Breast epithelium (tissue), 4 donors: ENCODE results near the gene ZNRF4. TPM values are rescaled to one million over a fixed set of nuclear protein-coding genes. Genes with fewer than 3 reads are reported as not detected.

Experiments used
- DNase-seq, 2 donors: peaks; one replicate each; pipeline ENCODE4 v3.0.0-alpha.2; 2019; ENCODE audit warnings: low spot score in 2 of 2
- H3K27ac ChIP-seq, 2 donors: fragments of 200-600 bp; sonication (generic) in 1 of 2; one replicate each; pipeline ENCODE4 v1.5.1; 2016 to 2019; ENCODE audit warnings: mild to moderate bottlenecking in 1 of 2
- H3K27me3 ChIP-seq, 2 donors: fragments of 200-600 bp; sonication (generic) in 1 of 2; one replicate each; pipeline versions ENCODE4 v1.5.1 to v1.6.0; 2017 to 2019; ENCODE audit warnings: control low read depth in 1 of 2, mild to moderate bottlenecking in 1 of 2
- H3K36me3 ChIP-seq: fragments of 200-600 bp; one replicate; pipeline ENCODE4 v1.5.1; 2019
- H3K4me1 ChIP-seq, 2 donors: fragments of 200-600 bp; sonication (generic); one replicate each; pipeline ENCODE4 v1.5.1; 2016 to 2019; ENCODE audit warnings: control low read depth in 1 of 2
- H3K4me3 ChIP-seq, 3 donors: fragments of 200-600 bp; sonication (generic); 1 replicate in 2 of 3; 2 replicates in 1 of 3; pipeline ENCODE4 v1.5.1; 2016 to 2019; ENCODE audit warnings: mild to moderate bottlenecking in 3 of 3, moderate library complexity in 2 of 3
- H3K9me3 ChIP-seq, 2 donors: fragments of 200-600 bp; sonication (generic) in 1 of 2; one replicate each; pipeline ENCODE4 v1.5.1; 2016 to 2019; ENCODE audit warnings: control low read depth in 1 of 2
- POLR2A ChIP-seq: fragments of 450-650 bp; IDR thresholded peaks from one replicate; pipeline ENCODE4 v1.6.1; 2016; ENCODE audit warnings: antibody characterized with exemption, mild to moderate bottlenecking, moderate library complexity
- POLR2AphosphoS5 ChIP-seq, 3 donors: sonication (generic); formaldehyde crosslinking; IDR thresholded peaks; one replicate each; pipeline ENCODE4 v1.6.1; 2017; ENCODE audit warnings: antibody characterized with exemption in 3 of 3
- intact Hi-C: fragments of 100-400 bp; cut with DNase I; formaldehyde crosslinking; loops from one replicate; pipeline ENCODE4 v1.15.1; 2023; ENCODE audit warnings: low total_unique reads
- total RNA-seq, 3 donors: library from RNA; depleted of rRNA; stranded (reverse); fragments of >200 nt; gene quantifications; one replicate each; pipeline ENCODE4 v1.1.0, GENCODE V29; 2016
- TF ChIP-seq, protein P1 (sequence below), 3 donors: fragments of 450-650 bp; IDR thresholded peaks; one replicate each; pipeline ENCODE4 v1.5.1; 2016 to 2017; ENCODE audit warnings: antibody characterized with exemption in 3 of 3, mild to moderate bottlenecking in 3 of 3, moderate library complexity in 3 of 3

ZNRF4 gene
- total RNA-seq, 3 donors from 2014 or later: not detected

DNA sequence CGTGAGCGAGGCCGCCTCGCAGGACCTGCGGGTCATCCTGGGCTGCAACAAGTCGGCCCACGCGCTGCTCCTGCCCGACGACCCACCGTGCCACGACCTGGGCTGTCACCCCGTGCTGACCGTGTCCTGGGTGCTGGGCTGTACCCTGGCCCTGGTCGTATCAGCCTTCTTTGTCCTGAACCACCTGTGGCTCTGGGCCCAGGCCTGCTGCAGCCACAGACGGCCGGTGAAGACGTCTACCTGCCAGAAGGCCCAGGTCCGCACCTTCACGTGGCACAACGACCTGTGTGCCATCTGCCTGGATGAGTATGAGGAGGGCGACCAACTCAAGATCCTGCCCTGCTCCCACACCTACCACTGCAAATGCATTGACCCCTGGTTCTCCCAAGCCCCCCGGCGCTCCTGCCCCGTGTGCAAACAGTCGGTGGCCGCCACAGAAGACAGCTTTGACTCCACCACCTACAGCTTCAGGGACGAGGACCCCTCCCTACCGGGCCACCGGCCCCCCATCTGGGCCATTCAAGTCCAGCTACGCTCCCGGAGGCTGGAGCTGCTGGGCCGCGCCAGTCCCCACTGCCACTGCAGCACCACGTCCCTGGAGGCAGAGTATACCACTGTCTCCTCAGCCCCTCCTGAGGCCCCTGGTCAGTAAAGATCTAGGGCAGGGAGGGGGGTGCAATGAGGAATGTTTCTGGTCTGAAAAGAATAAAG is 1.1 kb downstream of the ZNRF4 start:
- no peaks in the 10 kb centered on the region for H3K36me3 ChIP-seq
- DNase-seq: no peak
- no peaks in the 10 kb centered on the region for H3K9me3 ChIP-seq
- intact Hi-C loops: no loop called here
- H3K4me3 ChIP-seq: no peak overlapping the region
- H3K4me1 ChIP-seq: no peaks in the 10 kb centered on the region
- peaks cover 0 to 25% of the 10 kb centered on the region in 2 donors for H3K27me3 ChIP-seq
- no peak overlapping the region for H3K27ac ChIP-seq
- TF ChIP-seq, protein P1, sequence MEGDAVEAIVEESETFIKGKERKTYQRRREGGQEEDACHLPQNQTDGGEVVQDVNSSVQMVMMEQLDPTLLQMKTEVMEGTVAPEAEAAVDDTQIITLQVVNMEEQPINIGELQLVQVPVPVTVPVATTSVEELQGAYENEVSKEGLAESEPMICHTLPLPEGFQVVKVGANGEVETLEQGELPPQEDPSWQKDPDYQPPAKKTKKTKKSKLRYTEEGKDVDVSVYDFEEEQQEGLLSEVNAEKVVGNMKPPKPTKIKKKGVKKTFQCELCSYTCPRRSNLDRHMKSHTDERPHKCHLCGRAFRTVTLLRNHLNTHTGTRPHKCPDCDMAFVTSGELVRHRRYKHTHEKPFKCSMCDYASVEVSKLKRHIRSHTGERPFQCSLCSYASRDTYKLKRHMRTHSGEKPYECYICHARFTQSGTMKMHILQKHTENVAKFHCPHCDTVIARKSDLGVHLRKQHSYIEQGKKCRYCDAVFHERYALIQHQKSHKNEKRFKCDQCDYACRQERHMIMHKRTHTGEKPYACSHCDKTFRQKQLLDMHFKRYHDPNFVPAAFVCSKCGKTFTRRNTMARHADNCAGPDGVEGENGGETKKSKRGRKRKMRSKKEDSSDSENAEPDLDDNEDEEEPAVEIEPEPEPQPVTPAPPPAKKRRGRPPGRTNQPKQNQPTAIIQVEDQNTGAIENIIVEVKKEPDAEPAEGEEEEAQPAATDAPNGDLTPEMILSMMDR (IDR thresholded peaks at IDR 0.05): no peak
- TF ChIP-seq POLR2A (no peak), POLR2AphosphoS5 (IDR thresholded peaks at IDR 0.05) (no peak)

DNA sequence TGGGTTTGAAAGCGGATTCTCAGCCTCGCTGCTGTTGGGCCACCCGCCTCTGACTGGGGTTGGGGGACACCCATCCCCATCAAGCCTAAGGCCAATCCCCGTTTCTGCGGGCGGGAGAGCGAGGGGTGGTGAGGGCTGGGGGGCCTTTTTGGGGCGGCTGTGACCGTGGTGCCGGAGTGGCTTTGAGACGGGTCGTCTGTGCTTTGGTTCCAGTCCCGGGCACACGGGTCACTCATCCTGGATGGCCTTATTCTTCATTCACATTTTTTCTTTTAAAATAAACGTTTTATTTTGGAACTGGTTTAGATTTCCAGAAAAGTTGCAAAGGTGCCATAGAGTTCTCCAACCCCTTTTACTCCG is 1.6 kb downstream of the ZNRF4 start:
- Histone ChIP-seq H3K27me3 (peaks cover 0 to 20% of the 10 kb centered on the region in 2 donors), H3K9me3 (no peaks in the 10 kb centered on the region), H3K4me1 (no peaks in the 10 kb centered on the region), H3K4me3 (no peak overlapping the region), H3K36me3 (no peaks in the 10 kb centered on the region), H3K27ac (no peak overlapping the region)
- TF ChIP-seq POLR2AphosphoS5 (IDR thresholded peaks at IDR 0.05) (no peak), POLR2A (no peak)
- TF ChIP-seq, protein P1 (IDR thresholded peaks at IDR 0.05): no peak
- intact Hi-C loops: no loop called here
- DNase-seq: no peak

DNA sequence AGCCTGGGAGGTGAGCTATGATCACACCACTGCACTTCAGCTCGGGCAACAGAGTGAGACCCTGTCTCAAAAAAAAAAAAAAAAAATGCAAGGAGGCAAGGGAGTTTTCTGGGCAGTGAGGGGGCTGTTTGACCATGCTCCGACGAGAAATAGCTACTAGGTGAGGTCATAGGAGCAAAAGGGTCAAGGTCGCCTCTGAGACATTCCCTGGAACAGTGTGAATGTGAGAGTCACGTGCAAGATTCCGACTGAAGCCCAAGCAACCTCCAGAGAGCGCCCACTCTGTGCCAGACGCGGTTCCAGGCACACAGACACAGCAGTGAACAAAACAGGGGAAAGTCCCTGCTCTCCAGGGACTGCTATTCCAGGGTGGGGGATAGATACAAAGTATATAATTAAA is 2.5 kb downstream of the ZNRF4 start:
- intact Hi-C loops: no loop called here
- DNase-seq: no peak

DNA sequence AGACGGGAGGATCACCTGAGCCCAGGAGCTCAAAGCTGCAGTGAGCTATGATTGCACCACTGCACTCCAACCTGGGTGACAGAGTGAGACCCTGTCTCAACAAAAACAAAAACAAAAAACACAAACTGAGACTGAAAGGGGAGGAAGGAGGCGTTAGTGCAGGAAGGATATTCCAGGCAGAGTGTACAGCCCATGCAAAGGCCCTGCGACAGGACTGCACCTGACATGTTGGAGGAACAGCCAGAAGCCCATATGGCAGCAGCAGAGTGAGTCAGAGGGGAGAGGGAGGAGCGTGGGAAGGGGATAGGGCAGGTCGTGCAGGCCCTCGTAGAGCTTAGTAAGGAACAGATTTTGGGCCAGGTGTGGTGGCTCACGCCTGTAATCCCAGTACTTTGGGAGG is 3.2 kb downstream of the ZNRF4 start:
- no peak for DNase-seq
- H3K36me3 ChIP-seq: no peaks in the 10 kb centered on the region
- no peaks in the 10 kb centered on the region for H3K9me3 ChIP-seq
- H3K27me3 ChIP-seq: peaks cover 0 to 16% of the 10 kb centered on the region in 2 donors
- TF ChIP-seq, protein P1 (IDR thresholded peaks at IDR 0.05): no peak
- TF ChIP-seq POLR2AphosphoS5 (IDR thresholded peaks at IDR 0.05): no peak
- no peak for TF ChIP-seq POLR2A
- H3K4me3 ChIP-seq: no peak overlapping the region
- H3K27ac ChIP-seq: no peak overlapping the region
- H3K4me1 ChIP-seq: no peaks in the 10 kb centered on the region
- intact Hi-C loops: no loop called here

More for the DNA sequence above, 2.5 kb downstream of the ZNRF4 start:
- H3K27ac ChIP-seq: no peak overlapping the region
- H3K9me3 ChIP-seq: no peaks in the 10 kb centered on the region
- TF ChIP-seq POLR2AphosphoS5 (IDR thresholded peaks at IDR 0.05): no peak
- TF ChIP-seq, protein P1 (IDR thresholded peaks at IDR 0.05): no peak
- TF ChIP-seq POLR2A: no peak
- no peak overlapping the region for H3K4me3 ChIP-seq
- no peaks in the 10 kb centered on the region for H3K36me3 ChIP-seq
- peaks cover 0 to 19% of the 10 kb centered on the region in 2 donors for H3K27me3 ChIP-seq
- H3K4me1 ChIP-seq: no peaks in the 10 kb centered on the region

DNA sequence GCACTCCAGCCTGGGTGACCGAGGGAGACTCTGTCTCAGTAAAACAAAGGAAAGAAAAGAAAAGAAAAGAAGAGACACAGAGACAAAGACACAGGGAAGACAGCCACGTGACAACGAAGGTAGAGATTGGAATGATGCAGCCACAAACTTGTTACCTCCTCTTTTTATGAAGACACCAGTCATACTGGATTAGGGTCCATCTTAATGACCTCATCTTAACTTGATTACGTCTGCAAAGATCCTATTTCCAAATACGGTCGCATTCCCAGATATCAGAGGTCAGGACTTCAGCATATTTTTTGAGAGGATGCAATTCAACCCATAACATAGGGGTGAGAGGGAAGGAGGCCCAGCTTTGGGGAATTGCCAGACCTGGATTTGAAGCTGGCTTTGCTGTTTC is 4.1 kb downstream of the ZNRF4 start:
- Histone ChIP-seq H3K27me3 (peaks cover 0 to 16% of the 10 kb centered on the region in 2 donors), H3K9me3 (no peaks in the 10 kb centered on the region), H3K27ac (no peak overlapping the region), H3K4me3 (no peak overlapping the region), H3K36me3 (no peaks in the 10 kb centered on the region), H3K4me1 (no peaks in the 10 kb centered on the region)
- intact Hi-C loops: no loop called here
- TF ChIP-seq POLR2AphosphoS5 (IDR thresholded peaks at IDR 0.05) (no peak), POLR2A (no peak)
- TF ChIP-seq, protein P1 (IDR thresholded peaks at IDR 0.05): no peak
- no peak for DNase-seq
